HEK293 (cell line): ENCODE data around the gene EEF1AKMT2.

Source experiments
- CTCF ChIP-seq: fragments of 450-650 bp; formaldehyde crosslinking; IDR thresholded peaks from 2 replicates; pipeline ENCODE4 v1.5.1; 2016; ENCODE audit warnings: missing biosample characterization, missing genetic modification characterization
- ZNF513 ChIP-seq: fragments of 450-650 bp; IDR thresholded peaks from 2 replicates; pipeline ENCODE4 v1.5.1; 2018; ENCODE audit warnings: missing biosample characterization, missing genetic modification characterization

GRCh38 chr10:124791547-124792348 is at the start of gene EEF1AKMT2:
- peak; percentile 99 for TF ChIP-seq CTCF
- TF ChIP-seq ZNF513 (tag by site-specific recombination) = no peak
